OCI-LY7 (cell line): ENCODE measurements around the gene CNKSR3. TPM values are rescaled to one million over a fixed set of nuclear protein-coding genes. Genes with fewer than 3 reads are reported as not detected.

Experiments used
- BruUV-seq: library from RNA; stranded (reverse); fragments of 400-500 nt; replicated peaks from 2 replicates; lab custom pipeline; 2021; lab: Mats Ljungman, UMichigan
- CTCF ChIA-PET: fragments of 300-600 bp; sonication (Branson Sonifier 250); formaldehyde crosslinking; loops from one replicate; lab custom pipeline; 2022; ENCODE audit warnings: antibody characterized with exemption; ENCODE audit not compliant: unreplicated experiment; lab: Charles Lee
- POLR2A ChIA-PET: fragments of 300-600 bp; sonication (Branson Sonifier 250); formaldehyde crosslinking; loops from one replicate; lab custom pipeline; 2022; ENCODE audit warnings: antibody characterized with exemption; lab: Charles Lee
- DNase-seq: peaks from one replicate; pipeline ENCODE4 v3.0.0-alpha.2; 2015; ENCODE audit warnings: low spot score
- H2AFZ ChIP-seq: fragments of 200-600 bp; sonication (generic), shearing (Covaris generic); 2 replicates; pipeline ENCODE4 v1.6.1; 2014; ENCODE audit warnings: mild to moderate bottlenecking, antibody characterized with exemption, low read length, moderate library complexity
- H3K27ac ChIP-seq: fragments of 200-600 bp; sonication (generic); 2 replicates; pipeline ENCODE4 v1.5.1; 2014; ENCODE audit warnings: mixed run types, low read depth, mild to moderate bottlenecking, moderate library complexity, low read length, inconsistent platforms; ENCODE audit not compliant: poor library complexity, severe bottlenecking
- H3K36me3 ChIP-seq: fragments of 200-600 bp; sonication (generic); 2 replicates; pipeline ENCODE4 v1.6.1; 2014; ENCODE audit warnings: mild to moderate bottlenecking, antibody characterized with exemption, low read length, moderate library complexity, mixed read lengths; ENCODE audit not compliant: insufficient read depth
- H3K4me1 ChIP-seq: fragments of 200-600 bp; sonication (generic); 2 replicates; pipeline ENCODE4 v1.5.1; 2014; ENCODE audit warnings: mild to moderate bottlenecking, low read length; ENCODE audit not compliant: insufficient read depth, poor library complexity, severe bottlenecking
- H3K4me2 ChIP-seq: fragments of 200-600 bp; sonication (generic); 2 replicates; pipeline ENCODE4 v1.6.1; 2014; ENCODE audit warnings: mild to moderate bottlenecking, low read length
- H3K4me3 ChIP-seq: fragments of 200-600 bp; sonication (generic); 2 replicates; pipeline ENCODE4 v1.5.1; 2014; ENCODE audit warnings: mild to moderate bottlenecking, low read depth, low read length; ENCODE audit not compliant: poor library complexity, severe bottlenecking
- H3K79me2 ChIP-seq: fragments of 200-600 bp; sonication (generic); 2 replicates; pipeline ENCODE4 v1.6.1; 2016; ENCODE audit warnings: low read depth, mild to moderate bottlenecking, low read length, moderate library complexity, mixed read lengths; ENCODE audit not compliant: insufficient read depth
- H3K9me2 ChIP-seq: fragments of 200-600 bp; sonication (generic); 2 replicates; pipeline ENCODE4 v1.6.1; 2016; ENCODE audit warnings: mild to moderate bottlenecking, low read length, mixed read lengths; ENCODE audit not compliant: insufficient read depth
- H3K9me3 ChIP-seq: fragments of 200-600 bp; sonication (generic); 2 replicates; pipeline ENCODE4 v1.6.1; 2014; ENCODE audit warnings: mild to moderate bottlenecking, mixed run types, low read length, mixed read lengths
- H4K20me1 ChIP-seq: fragments of 200-600 bp; sonication (generic); 2 replicates; pipeline ENCODE4 v1.6.1; 2014; ENCODE audit warnings: mild to moderate bottlenecking, antibody characterized with exemption, low read length, moderate library complexity, mixed read lengths; ENCODE audit not compliant: insufficient read depth
- EZH2phosphoT487 ChIP-seq: fragments of 200-600 bp; sonication (generic); IDR thresholded peaks from 2 replicates; pipeline ENCODE4 v1.6.1; 2018; ENCODE audit warnings: low read depth, borderline replicate concordance, mild to moderate bottlenecking, mixed run types, antibody characterized with exemption, low read length, moderate library complexity, mixed read lengths
- intact Hi-C: fragments of 100-400 bp; cut with micrococcal nuclease; formaldehyde crosslinking; loops from one replicate; pipeline ENCODE4 v1.10.0; 2022; ENCODE audit not compliant: unreplicated experiment
- total RNA-seq, 2 experiments: library from RNA; depleted of rRNA in 1 of 2; stranded (reverse); fragments of >200 nt in 1 of 2; shearing (Covaris generic) in 1 of 2; gene quantifications; 2 replicates each; pipeline ENCODE4 v1.2.3, GENCODE V29; 2014 to 2022
- TF ChIP-seq, protein P1 (sequence below): fragments of 200-600 bp; sonication (generic); conservative IDR thresholded peaks from 2 replicates; pipeline ENCODE4 v1.5.1; 2014; ENCODE audit warnings: mild to moderate bottlenecking, antibody characterized with exemption, low read length, moderate library complexity, mixed read lengths

Gene CNKSR3
- total RNA-seq, 2 experiments from 2014 or later: not detected

DNA sequence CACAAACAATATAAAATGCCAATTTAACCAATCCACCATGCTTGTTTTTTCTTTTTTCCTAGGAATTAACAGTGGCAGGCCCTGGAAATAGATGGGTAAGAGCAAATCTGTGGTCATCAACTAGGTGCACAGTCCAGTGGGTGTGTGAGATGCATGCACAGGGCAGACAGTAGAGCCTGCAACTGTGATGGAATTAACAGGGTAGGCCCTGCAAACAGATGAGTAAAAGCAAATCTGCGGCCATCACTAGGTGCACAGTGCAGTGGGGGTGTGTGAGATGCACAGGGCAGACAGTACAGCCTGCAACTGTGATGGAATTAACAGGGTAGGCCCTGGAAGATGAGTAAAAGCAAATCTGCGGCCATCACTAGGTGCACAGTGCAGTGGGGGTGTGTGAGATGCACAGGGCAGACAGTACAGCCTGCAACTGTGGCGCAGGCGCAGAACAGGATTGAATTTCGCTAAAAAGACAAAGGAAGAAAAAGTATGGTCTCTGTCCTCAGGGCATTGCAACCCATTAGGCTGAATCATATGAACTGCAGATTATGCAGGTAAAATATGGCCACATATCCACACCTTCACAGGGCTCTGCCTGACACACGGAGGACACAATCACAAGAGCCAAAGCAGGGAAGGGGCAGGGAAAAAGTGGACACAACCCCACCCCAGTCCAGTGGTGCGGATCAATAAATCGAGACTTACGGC, 112.8 kb downstream of the CNKSR3 start:
- no peak for TF ChIP-seq EZH2phosphoT487
- TF ChIP-seq, protein P1, sequence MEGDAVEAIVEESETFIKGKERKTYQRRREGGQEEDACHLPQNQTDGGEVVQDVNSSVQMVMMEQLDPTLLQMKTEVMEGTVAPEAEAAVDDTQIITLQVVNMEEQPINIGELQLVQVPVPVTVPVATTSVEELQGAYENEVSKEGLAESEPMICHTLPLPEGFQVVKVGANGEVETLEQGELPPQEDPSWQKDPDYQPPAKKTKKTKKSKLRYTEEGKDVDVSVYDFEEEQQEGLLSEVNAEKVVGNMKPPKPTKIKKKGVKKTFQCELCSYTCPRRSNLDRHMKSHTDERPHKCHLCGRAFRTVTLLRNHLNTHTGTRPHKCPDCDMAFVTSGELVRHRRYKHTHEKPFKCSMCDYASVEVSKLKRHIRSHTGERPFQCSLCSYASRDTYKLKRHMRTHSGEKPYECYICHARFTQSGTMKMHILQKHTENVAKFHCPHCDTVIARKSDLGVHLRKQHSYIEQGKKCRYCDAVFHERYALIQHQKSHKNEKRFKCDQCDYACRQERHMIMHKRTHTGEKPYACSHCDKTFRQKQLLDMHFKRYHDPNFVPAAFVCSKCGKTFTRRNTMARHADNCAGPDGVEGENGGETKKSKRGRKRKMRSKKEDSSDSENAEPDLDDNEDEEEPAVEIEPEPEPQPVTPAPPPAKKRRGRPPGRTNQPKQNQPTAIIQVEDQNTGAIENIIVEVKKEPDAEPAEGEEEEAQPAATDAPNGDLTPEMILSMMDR: no peak
- H3K4me1 ChIP-seq: no peaks in the 10 kb centered on the region
- H3K4me2 ChIP-seq: no peak overlapping the region
- intact Hi-C loops: no loop called here
- no peaks in the 10 kb centered on the region for H3K9me3 ChIP-seq
- H4K20me1 ChIP-seq: no peaks in the 10 kb centered on the region
- BruUV-seq: no TSS peak
- no peak for DNase-seq
- no peaks in the 10 kb centered on the region for H3K36me3 ChIP-seq
- POLR2A ChIA-PET: no interaction called here
- no peaks in the 10 kb centered on the region for H3K79me2 ChIP-seq
- no peak overlapping the region for H2AFZ ChIP-seq
- H3K4me3 ChIP-seq: no peak overlapping the region
- H3K27ac ChIP-seq: no peak overlapping the region
- CTCF ChIA-PET: no interaction called here
- H3K9me2 ChIP-seq: no peaks in the 10 kb centered on the region

GRCh38 chr6:154395878-154396277, 114.6 kb downstream of the CNKSR3 start:
- H3K36me3 ChIP-seq: no peaks in the 10 kb centered on the region
- H4K20me1 ChIP-seq: no peaks in the 10 kb centered on the region
- H3K4me1 ChIP-seq: no peaks in the 10 kb centered on the region
- CTCF ChIA-PET: no interaction called here
- no peak overlapping the region for H2AFZ ChIP-seq
- TF ChIP-seq, protein P1: no peak
- no peak for TF ChIP-seq EZH2phosphoT487
- no peaks in the 10 kb centered on the region for H3K9me2 ChIP-seq
- intact Hi-C loops: no loop called here
- no peak overlapping the region for H3K27ac ChIP-seq
- POLR2A ChIA-PET: no interaction called here
- H3K4me2 ChIP-seq: no peak overlapping the region
- H3K9me3 ChIP-seq: no peaks in the 10 kb centered on the region
- no peak overlapping the region for H3K4me3 ChIP-seq
- no peaks in the 10 kb centered on the region for H3K79me2 ChIP-seq
- no TSS peak for BruUV-seq
- no peak for DNase-seq

GRCh38 chr6:154395316-154395715, 115.2 kb downstream of the CNKSR3 start:
- no peaks in the 10 kb centered on the region for H3K9me3 ChIP-seq
- H3K36me3 ChIP-seq: no peaks in the 10 kb centered on the region

More at GRCh38 chr6:154395316-154395715, 115.2 kb downstream of the CNKSR3 start:
- no peaks in the 10 kb centered on the region for H3K9me2 ChIP-seq
- TF ChIP-seq, protein P1: no peak
- TF ChIP-seq EZH2phosphoT487: no peak
- H3K4me1 ChIP-seq: no peaks in the 10 kb centered on the region
- H2AFZ ChIP-seq: no peak overlapping the region
- DNase-seq: no peak
- no peak overlapping the region for H3K4me2 ChIP-seq
- CTCF ChIA-PET: no interaction called here
- no peaks in the 10 kb centered on the region for H3K79me2 ChIP-seq
- BruUV-seq: no TSS peak
- H3K4me3 ChIP-seq: no peak overlapping the region
- H3K27ac ChIP-seq: no peak overlapping the region
- POLR2A ChIA-PET: no interaction called here
- H4K20me1 ChIP-seq: no peaks in the 10 kb centered on the region
- intact Hi-C loops: no loop called here
